Ishikawa (cell line): Measurements from ENCODE around the gene SMAD7.

Experiments used
- CEBPB ChIP-seq: IDR thresholded peaks from 2 replicates; pipeline ENCODE4 v1.6.1; 2012
- CREB1 ChIP-seq: IDR thresholded peaks from 2 replicates; pipeline ENCODE4 v1.6.1; 2012; ENCODE audit warnings: low read depth
- EGR1 ChIP-seq: IDR thresholded peaks from 2 replicates; pipeline ENCODE4 v1.6.1; 2012
- EP300 ChIP-seq: IDR thresholded peaks from 2 replicates; pipeline ENCODE4 v1.6.1; 2012; ENCODE audit warnings: borderline replicate concordance
- FOXM1 ChIP-seq: IDR thresholded peaks from 2 replicates; pipeline ENCODE4 v1.6.1; 2012; ENCODE audit warnings: low read depth, borderline replicate concordance
- MAX ChIP-seq: IDR thresholded peaks from 2 replicates; pipeline ENCODE4 v1.6.1; 2012
- NFIC ChIP-seq: IDR thresholded peaks from 2 replicates; pipeline ENCODE4 v1.6.1; 2012
- RAD21 ChIP-seq: IDR thresholded peaks from 2 replicates; pipeline ENCODE4 v1.6.1; 2012; ENCODE audit warnings: low read depth
- TAF1 ChIP-seq: IDR thresholded peaks from 2 replicates; pipeline ENCODE4 v1.6.1; 2012; ENCODE audit warnings: low read depth, mild to moderate bottlenecking
- TCF12 ChIP-seq: IDR thresholded peaks from 2 replicates; pipeline ENCODE4 v1.6.1; 2012; ENCODE audit warnings: low read depth
- TEAD4 ChIP-seq: IDR thresholded peaks from 2 replicates; pipeline ENCODE4 v1.6.1; 2012
- YY1 ChIP-seq: IDR thresholded peaks from 2 replicates; pipeline ENCODE4 v1.6.1; 2012; ENCODE audit warnings: low read depth
- ZBTB7A ChIP-seq: IDR thresholded peaks from 2 replicates; pipeline ENCODE4 v1.6.1; 2012; ENCODE audit warnings: low read depth
- TF ChIP-seq, protein P1 (sequence below): IDR thresholded peaks from 2 replicates; pipeline ENCODE4 v1.6.1; 2012; ENCODE audit warnings: low read depth, mild to moderate bottlenecking
- TF ChIP-seq, protein P2 (sequence below): IDR thresholded peaks from 2 replicates; pipeline ENCODE4 v1.6.1; 2012

SMAD7 gene

GRCh38 chr18:48932462-48932818, 18.3 kb downstream of the SMAD7 start:
- no peak for TF ChIP-seq YY1
- TF ChIP-seq EP300, result no peak
- no peak for TF ChIP-seq TCF12
- TF ChIP-seq, protein P1, sequence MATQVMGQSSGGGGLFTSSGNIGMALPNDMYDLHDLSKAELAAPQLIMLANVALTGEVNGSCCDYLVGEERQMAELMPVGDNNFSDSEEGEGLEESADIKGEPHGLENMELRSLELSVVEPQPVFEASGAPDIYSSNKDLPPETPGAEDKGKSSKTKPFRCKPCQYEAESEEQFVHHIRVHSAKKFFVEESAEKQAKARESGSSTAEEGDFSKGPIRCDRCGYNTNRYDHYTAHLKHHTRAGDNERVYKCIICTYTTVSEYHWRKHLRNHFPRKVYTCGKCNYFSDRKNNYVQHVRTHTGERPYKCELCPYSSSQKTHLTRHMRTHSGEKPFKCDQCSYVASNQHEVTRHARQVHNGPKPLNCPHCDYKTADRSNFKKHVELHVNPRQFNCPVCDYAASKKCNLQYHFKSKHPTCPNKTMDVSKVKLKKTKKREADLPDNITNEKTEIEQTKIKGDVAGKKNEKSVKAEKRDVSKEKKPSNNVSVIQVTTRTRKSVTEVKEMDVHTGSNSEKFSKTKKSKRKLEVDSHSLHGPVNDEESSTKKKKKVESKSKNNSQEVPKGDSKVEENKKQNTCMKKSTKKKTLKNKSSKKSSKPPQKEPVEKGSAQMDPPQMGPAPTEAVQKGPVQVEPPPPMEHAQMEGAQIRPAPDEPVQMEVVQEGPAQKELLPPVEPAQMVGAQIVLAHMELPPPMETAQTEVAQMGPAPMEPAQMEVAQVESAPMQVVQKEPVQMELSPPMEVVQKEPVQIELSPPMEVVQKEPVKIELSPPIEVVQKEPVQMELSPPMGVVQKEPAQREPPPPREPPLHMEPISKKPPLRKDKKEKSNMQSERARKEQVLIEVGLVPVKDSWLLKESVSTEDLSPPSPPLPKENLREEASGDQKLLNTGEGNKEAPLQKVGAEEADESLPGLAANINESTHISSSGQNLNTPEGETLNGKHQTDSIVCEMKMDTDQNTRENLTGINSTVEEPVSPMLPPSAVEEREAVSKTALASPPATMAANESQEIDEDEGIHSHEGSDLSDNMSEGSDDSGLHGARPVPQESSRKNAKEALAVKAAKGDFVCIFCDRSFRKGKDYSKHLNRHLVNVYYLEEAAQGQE, result no peak
- no peak for TF ChIP-seq RAD21
- no peak for TF ChIP-seq CREB1
- TF ChIP-seq CEBPB, result no peak
- TF ChIP-seq FOXM1, result no peak
- no peak for TF ChIP-seq TEAD4
- TF ChIP-seq TAF1, result no peak
- TF ChIP-seq, protein P2, sequence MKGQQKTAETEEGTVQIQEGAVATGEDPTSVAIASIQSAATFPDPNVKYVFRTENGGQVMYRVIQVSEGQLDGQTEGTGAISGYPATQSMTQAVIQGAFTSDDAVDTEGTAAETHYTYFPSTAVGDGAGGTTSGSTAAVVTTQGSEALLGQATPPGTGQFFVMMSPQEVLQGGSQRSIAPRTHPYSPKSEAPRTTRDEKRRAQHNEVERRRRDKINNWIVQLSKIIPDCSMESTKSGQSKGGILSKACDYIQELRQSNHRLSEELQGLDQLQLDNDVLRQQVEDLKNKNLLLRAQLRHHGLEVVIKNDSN, result no peak
- no peak for TF ChIP-seq ZBTB7A
- TF ChIP-seq EGR1, result no peak
- no peak for TF ChIP-seq MAX
- TF ChIP-seq NFIC, result no peak

DNA sequence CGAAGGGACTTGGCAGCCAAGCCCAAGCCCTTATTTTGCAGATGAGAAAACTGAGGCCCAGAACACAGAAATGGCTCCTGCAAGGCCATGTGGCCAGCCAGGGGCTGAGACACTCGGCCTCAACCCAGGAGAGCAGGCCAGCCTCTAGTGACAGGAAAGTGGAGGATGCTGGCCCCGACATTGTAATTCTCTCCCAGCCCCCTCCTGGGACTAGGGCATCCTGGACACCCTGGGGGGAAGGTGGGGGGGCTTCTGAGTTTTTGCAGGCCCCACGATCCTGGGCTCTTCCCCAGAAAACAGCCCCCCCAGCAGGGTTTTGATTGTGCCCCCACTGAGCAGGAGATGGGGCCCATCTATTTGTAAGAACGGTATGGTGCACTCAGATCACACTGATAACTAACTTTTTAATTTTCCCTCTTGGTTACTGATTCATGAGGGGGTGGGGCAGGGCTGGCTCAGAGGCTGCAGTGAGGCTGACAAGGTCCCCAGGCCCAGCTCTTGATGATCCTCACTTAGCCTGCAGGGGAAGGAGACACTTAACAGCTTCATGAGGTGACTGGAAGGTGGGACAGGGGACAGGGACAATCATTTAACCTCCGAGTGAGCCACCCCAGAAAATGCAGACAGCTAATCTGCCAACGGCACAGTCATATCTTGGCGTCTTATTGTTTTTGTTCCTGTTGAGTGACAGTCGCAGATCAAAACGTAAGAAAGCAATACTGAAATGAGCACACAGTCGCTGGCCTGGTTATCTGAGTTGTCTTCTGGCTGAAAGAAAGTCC, 18.9 kb downstream of the SMAD7 start:
- no peak for TF ChIP-seq FOXM1
- TF ChIP-seq NFIC, result no peak
- TF ChIP-seq YY1, result no peak
- no peak for TF ChIP-seq TAF1
- no peak for TF ChIP-seq ZBTB7A
- no peak for TF ChIP-seq CEBPB
- TF ChIP-seq, protein P1, result no peak
- TF ChIP-seq, protein P2, result no peak
- no peak for TF ChIP-seq RAD21
- TF ChIP-seq TCF12, result no peak
- no peak for TF ChIP-seq EP300
- no peak for TF ChIP-seq MAX
- TF ChIP-seq EGR1, result no peak
- TF ChIP-seq TEAD4, result no peak
- no peak for TF ChIP-seq CREB1

DNA sequence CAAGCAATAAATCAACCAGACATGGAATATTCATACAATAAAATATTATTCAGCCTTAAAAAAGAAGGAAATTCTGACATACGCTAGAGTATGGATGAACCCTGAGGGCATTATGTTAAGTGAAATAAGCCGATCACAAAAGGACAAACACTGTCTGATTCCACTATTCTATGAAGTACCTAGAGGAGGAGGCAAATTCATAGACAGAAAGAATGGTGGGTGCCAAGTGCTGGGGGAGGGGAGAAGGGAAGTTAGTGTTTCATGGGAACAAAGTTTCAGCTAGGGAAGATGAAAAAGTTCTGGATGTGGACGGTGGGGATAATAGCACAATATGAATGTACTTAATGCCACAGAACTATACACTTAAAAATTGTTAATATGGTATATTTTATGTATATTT, 19.8 kb downstream of the SMAD7 start:
- TF ChIP-seq CREB1 (no peak), CEBPB (no peak), NFIC (no peak), MAX (no peak), EP300 (no peak), TEAD4 (no peak), YY1 (no peak), TAF1 (no peak)
- TF ChIP-seq, protein P2, result no peak
- TF ChIP-seq, protein P1, result no peak
